Adrenal gland (tissue), 5 donors: ENCODE measurements around the gene PFAS.

Experiments used
- CTCF ChIP-seq, 6 experiments: fragments of 450-650 bp in 4 of 6; fragments of 200-600 bp in 2 of 6; sonication (generic) in 1 of 6; IDR thresholded peaks; 1 replicate in 5 of 6; 2 replicates in 1 of 6; pipeline versions ENCODE4 v1.5.1 to v1.8.0; 2016 to 2021; ENCODE audit warnings: antibody characterized with exemption in 6 of 6, mild to moderate bottlenecking in 2 of 6, moderate library complexity in 1 of 6
- POLR2A ChIP-seq, 2 donors: fragments of 450-650 bp; IDR thresholded peaks; one replicate each; pipeline ENCODE4 v1.6.1; 2017; ENCODE audit warnings: antibody characterized with exemption in 2 of 2, mild to moderate bottlenecking in 2 of 2, moderate library complexity in 1 of 2
- donor health status: DM: no; HTN: no; CAD: no.

GRCh38 chr17:8283356-8283755 is 34.3 kb downstream of the PFAS start:
- TF ChIP-seq POLR2A (IDR thresholded peaks at IDR 0.05) (no peak), CTCF (IDR thresholded peaks at IDR 0.05) (no peak)
